Hepatocyte (in vitro differentiated cells): Measurements from ENCODE around the gene GBP3.

Source experiments
- CTCF ChIP-seq: fragments of 200-600 bp; sonication (generic); IDR thresholded peaks from 2 replicates; pipeline ENCODE4 v1.5.1; 2016; ENCODE audit warnings: antibody characterized with exemption, mild to moderate bottlenecking; ENCODE audit not compliant: poor library complexity
- EZH2phosphoT487 ChIP-seq: fragments of 200-600 bp; sonication (generic); IDR thresholded peaks from one replicate; pipeline ENCODE4 v1.6.1; 2018; ENCODE audit warnings: antibody characterized with exemption, mild to moderate bottlenecking, low read depth, moderate library complexity; ENCODE audit not compliant: unreplicated experiment, severe bottlenecking

GRCh38 chr1:89050649-89051033 is 28.0 kb upstream of the GBP3 start:
- TF ChIP-seq CTCF: no peak
- TF ChIP-seq EZH2phosphoT487: no peak
